Suppressor macrophage (primary cell): Measurements from ENCODE around the gene SCPEP1.

Experiments
- DNase-seq, 4 experiments: peaks; one replicate each; pipeline ENCODE4 v3.0.0-alpha.2; 2020 to 2022

Gene SCPEP1

GRCh38 chr17:57001541-57001940 lies 23.6 kb downstream of the SCPEP1 start:
- no peak for DNase-seq

GRCh38 chr17:57002904-57003303 lies 25.0 kb downstream of the SCPEP1 start:
- DNase-seq, result no peak

DNA sequence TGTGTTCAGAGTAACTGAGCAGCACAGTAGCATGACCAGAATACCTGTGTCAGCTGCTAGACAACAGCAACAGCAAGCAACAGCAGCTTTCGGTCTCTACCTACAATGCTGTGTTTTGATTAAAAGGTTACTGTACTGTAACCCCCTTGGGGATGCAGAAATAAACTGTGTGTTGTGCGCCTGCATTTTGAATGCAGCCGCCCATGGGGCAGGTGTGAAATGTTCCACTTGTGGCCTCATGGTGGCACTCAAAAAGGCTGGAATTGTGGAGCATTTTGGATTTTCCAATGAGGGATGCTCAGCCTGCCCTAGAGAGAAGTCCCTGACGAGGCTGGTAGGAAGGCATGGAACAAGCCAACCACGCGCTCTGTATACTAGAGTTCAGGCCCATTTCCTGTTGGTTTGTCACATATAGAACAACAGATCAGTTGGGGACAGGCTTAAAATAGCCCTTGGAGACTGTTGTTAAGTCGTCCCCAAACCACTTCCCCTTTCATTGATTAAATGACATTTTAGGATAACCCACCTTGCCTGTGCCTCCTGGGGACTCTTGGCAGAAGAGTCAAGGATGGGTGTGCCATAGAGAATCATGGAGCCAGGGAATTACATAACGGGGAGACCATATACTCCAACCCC lies 27.1 kb downstream of the SCPEP1 start:
- DNase-seq, result peak; percentile 25 to 64 (median 61)

GRCh38 chr17:57006040-57006439 lies 28.1 kb downstream of the SCPEP1 start:
- no peak for DNase-seq

- DNase-seq, result no peak
These were observed 31.0 kb downstream of the SCPEP1 start for GRCh38 chr17:57008958-57009357.

GRCh38 chr17:57009737-57010445 lies 32.0 kb downstream of the SCPEP1 start:
- DNase-seq, result peak; percentile 55 to 74 (median 69)

GRCh38 chr17:57010487-57010886 lies 32.6 kb downstream of the SCPEP1 start:
- DNase-seq, result no peak

DNA sequence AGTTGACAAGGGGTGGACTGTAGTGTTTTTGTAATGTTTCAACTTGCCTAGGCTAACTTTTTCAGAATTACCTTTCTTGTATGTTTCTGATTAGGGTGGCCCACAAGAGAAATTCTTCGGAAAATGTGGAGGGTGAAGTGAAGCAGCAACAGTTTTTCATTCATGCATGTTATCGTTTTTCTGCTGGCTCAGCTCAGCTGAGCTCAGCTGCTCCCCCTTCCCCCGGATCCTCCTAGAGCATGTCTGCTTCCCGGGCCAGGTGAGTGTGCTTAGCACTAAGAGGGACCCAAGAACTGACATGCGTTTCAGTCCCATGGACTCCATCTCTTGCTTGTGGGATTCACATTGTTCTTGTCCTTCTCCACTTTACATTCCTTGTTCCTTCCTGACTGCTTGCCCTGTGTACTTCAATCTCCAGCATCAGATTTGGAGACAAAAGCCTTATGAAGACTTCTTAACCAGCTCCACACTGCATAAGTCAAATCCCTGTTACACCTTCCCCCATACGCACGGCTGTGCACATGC lies 33.6 kb downstream of the SCPEP1 start:
- DNase-seq, result no peak

DNA sequence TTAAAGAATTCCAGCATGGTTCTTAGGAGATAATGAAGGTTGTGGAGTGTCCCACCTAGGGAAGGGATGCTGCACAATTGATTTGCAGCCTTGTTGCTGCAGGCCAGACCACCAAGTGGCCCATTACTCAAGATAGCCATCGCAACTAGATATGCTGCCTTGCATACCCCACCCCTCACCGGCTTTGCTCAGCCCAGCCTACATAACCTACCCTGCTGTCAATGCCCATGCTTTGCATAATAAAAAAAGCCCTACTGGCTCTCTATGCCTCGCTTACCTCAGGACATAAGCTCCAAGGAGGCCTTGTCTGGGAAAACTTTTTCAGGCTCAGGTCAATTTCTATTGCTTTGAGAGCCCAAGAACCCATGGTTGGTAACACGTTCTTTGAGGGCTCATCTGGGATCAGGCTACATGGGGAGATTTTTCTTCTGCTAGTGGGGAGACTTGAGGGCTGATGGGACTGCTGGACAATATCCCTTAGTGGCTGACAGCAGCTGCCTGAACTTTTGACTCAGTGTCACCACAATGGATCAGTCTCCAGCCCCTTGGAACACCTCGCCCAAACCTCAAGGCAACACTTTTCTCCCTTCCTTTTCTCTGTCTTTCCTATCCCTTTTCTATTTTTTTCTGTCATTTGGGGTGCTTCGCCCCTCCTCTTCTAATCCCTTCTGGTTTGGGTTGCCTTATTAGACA lies 38.3 kb downstream of the SCPEP1 start:
- DNase-seq, result no peak

GRCh38 chr17:57016764-57017116 lies 38.8 kb downstream of the SCPEP1 start:
- no peak for DNase-seq

- DNase-seq, result no peak
These were observed 39.7 kb downstream of the SCPEP1 start for GRCh38 chr17:57017625-57018024.

DNA sequence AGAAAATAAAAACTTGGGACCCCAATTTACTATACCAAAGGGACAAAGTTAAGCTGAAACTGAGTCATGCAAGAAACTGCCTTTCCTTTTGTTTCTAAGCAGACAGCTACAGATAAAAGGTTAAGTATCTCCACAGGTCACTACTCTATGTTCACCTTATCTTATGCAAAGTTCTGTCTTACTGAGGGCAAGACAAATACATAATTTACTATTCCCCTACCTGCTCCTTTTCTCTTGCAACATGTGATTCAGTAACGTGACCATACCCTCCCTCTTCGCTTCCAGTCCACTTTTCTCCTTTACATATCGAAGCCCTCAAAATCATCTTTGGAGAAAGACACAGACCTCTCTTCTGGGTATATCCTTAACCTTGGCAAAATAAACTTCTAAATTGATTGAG lies 42.3 kb downstream of the SCPEP1 start:
- no peak for DNase-seq

DNA sequence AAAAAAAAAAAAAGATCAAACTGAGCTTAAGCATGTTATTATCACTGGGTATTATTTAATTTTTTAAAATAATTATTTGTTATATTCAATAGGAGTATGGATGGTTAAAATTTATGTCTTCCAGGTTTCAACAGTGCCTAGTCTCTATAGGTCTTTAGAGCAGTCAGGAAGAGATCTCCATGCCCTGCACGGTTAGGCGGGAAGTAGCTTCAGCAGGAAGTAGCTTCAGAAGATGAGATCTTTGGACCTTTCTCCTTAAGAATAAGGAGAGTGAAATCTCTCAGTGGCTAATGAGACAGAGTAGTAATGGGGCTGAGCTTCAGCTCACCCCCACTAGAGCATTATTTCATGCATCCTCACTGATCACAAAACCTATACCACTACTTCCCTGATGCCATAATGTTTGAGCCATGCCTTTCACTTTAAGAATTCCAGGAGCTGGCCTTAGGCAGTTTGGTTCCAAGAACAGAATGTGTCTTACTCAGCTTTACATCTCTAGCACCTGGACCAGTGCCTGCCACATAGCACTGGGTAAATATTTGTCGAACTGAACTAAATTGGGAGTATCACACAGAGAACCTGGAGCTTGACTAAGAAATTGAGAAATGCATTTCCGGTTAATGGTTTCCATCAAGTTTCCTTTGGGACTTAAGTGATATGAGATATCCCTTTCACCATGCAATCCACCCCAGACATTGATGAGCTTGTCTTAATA lies 43.5 kb downstream of the SCPEP1 start:
- DNase-seq, result no peak

DNA sequence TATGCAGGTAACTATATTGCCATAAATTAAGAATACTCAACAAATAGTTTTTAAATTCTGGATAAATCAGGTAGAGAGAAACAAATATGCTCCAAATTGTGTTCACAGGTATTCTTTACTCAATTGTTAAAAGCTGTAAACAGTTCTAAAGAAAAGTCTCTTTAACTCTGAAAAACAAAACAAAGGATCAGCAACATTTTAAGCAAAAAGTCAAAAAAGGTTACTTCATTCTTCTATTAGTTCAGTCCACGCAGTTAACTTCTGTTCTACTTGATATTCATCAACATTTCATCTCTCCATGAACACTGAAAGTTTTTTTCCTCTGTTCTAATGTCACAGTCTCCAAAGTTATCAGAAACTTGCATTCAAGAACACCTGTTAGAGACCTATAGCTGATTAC lies 47.9 kb downstream of the SCPEP1 start:
- no peak for DNase-seq

- DNase-seq, result no peak
These were observed 49.9 kb downstream of the SCPEP1 start for GRCh38 chr17:57027852-57028251.

DNA sequence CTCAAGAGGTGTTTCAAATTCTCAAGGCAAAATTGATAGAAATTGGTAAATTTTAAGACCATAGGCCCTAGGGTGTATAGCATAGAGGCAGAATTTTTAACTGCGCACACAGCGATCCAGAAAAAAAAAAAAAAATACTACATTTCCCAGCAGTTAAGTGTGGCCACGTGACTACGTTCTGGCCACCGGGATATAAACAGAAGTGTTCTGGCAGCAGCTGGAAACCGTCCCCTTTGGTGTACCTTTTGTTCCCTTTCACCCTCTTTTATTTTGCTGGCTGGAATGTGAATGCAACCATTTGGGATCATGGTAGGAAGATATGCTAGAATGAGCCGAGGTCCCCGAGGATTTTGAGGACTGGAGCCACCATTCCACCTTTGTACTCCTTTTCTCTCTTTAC lies 54.4 kb downstream of the SCPEP1 start:
- no peak for DNase-seq

- DNase-seq, result no peak
These were observed 55.4 kb downstream of the SCPEP1 start for GRCh38 chr17:57033296-57033695.

- no peak for DNase-seq
These were observed 57.1 kb downstream of the SCPEP1 start for GRCh38 chr17:57034807-57035754.

DNA sequence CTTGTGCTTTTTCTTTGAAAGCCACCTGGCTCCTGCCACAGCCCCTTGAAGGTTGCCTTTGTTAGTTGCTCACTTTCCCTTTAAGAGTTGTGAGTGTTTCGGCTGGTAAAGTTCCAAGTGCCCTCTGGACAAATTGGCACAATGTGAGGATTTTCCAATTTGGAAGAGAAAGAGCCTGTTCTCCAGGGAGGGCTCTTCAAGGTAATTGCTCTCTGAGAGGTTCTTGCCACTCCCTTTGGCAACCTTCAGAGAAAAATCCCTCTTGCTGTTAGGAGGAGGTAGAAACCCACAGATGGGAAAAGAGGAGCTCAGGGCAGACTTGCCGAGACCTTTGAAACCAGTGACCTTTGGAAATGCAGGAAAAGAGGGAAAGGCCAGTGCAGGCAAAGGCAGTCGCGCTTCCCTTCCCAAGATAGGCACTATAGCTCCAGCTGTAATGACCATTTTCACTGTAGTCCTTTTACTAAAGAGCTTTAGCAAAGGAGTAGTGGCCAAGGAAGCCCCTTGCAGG lies 58.1 kb downstream of the SCPEP1 start:
- DNase-seq, result no peak

DNA sequence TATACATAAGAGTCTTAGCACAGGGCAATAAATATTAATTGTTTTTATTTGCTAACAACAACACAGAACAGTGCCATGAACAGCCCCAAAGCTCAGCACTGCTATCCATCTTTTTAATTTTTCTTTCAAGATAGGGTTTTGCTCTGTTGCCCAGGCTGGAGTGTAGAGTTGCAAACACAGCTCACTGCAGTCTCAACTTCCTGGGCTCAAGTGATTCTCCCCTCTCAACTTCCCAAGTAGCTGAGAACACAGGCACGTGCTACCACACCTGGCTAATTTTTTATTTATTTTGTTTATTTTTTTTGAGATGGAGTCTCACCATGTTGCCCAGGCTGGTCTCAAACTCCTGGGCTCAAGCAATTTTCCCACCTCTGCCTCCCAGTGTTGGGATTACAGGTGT lies 59.5 kb downstream of the SCPEP1 start:
- no peak for DNase-seq

DNA sequence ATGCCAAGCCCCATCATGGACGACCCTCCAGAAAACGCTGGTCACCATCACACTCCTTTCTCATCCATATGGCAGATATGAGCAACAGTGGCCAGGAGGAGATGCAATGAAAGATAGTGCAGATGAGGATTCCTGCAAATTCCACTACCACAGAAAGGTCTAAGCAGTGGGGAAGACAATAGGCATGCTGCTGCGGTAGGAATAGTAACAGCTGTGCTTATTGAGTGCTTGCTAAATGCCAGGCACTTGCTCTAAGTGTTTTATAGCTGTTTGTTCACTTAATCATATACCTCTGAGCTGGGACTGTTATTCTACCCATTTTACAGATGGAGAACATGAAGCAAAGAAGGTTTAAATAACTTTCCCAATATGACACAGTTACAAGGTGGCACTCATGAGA lies 60.6 kb downstream of the SCPEP1 start:
- DNase-seq, result no peak

DNA sequence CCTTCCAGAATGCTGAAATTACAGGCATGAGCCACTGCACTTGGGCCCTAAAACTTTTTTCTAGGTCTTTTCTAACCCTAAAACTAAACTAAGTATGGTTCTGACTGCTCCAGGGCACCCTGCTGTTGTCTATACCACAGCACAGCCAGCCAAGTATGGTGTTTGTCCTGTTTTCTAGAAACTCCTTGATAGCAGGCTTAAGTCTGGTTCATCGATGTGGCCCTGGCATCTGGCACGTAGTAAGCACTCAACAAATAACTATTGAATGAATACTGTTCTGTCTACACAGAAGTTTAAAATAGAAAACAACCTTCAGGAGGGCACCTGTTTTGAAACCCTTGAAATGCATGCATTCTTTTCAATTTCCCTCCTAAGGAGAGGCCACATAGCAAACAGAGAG lies 62.6 kb downstream of the SCPEP1 start:
- DNase-seq, result no peak
